GM10248 (cell line): ENCODE results near the gene MAMDC2.

Source experiments
- CTCF ChIA-PET: fragments of 300-600 bp; sonication (Branson Sonifier 250); formaldehyde crosslinking; extraction: SDS; loops from one replicate; lab custom pipeline; 2021; ENCODE audit warnings: antibody characterized with exemption; lab: Yijun Ruan, JAX
- POLR2A ChIA-PET: fragments of 350-650 bp; sonication (Branson Sonifier 250); formaldehyde crosslinking; extraction: SDS; loops from one replicate; lab custom pipeline; 2020; ENCODE audit warnings: antibody characterized with exemption; lab: Yijun Ruan, JAX
- DNase-seq: peaks from one replicate; pipeline ENCODE4 v3.0.0; 2012; ENCODE audit errors: extremely low spot score
- TF ChIP-seq, protein P1 (sequence below): IDR thresholded peaks from 2 replicates; pipeline ENCODE4 v1.5.1; 2012; ENCODE audit warnings: mild to moderate bottlenecking, low read depth; ENCODE audit errors: extremely low read depth, missing control alignments, control extremely low read depth

Gene MAMDC2

GRCh38 chr9:70220216-70220615, 176.6 kb downstream of the MAMDC2 start:
- DNase-seq: no peak
- TF ChIP-seq, protein P1, sequence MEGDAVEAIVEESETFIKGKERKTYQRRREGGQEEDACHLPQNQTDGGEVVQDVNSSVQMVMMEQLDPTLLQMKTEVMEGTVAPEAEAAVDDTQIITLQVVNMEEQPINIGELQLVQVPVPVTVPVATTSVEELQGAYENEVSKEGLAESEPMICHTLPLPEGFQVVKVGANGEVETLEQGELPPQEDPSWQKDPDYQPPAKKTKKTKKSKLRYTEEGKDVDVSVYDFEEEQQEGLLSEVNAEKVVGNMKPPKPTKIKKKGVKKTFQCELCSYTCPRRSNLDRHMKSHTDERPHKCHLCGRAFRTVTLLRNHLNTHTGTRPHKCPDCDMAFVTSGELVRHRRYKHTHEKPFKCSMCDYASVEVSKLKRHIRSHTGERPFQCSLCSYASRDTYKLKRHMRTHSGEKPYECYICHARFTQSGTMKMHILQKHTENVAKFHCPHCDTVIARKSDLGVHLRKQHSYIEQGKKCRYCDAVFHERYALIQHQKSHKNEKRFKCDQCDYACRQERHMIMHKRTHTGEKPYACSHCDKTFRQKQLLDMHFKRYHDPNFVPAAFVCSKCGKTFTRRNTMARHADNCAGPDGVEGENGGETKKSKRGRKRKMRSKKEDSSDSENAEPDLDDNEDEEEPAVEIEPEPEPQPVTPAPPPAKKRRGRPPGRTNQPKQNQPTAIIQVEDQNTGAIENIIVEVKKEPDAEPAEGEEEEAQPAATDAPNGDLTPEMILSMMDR: no peak
- ChIA-PET POLR2A (no interaction called here), CTCF (interaction anchor here (1.0 kb wide), 1 partner anchor 21 kb away, joined by 3 read pairs; no protein-coding TSS in a partner anchor)

DNA sequence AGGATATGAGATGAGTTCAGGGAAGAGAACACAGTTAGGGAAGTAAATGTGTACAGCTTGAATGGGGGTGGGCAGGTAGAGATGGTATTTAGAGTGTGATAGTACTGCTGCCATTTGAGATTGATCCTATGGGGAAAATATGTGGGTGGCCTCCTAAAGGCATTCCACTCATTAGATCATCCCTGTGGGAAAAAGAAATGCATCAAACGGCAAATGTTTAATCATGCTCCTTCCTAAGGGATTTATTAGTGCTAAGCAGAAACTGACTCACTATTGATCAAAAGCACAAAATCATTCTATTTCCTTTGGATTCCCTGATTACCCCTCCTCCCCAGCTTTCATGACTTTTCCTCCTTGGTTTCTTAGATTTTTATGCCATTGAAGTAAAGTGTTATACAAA, 178.7 kb downstream of the MAMDC2 start:
- TF ChIP-seq, protein P1: no peak
- POLR2A ChIA-PET: no interaction called here
- DNase-seq: no peak
- CTCF ChIA-PET: no interaction called here

DNA sequence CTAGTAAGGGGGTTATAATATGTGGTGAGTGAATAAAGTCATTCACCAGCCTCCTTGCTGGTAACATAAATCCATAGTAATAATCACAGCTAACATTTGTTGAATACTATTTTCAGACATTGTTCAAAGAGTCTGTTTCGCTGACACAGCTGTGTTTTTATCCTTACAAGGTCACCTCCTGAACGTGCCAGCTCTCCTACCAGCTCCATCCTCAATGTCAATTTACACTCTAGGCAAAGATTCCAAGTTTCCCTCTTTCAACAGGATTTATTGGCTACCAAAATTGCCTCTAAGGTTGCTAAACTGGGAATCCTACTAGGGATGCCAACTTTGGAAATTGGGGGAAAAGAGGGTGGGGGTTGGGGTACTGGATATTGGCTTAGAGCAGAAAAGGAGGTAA, 184.5 kb downstream of the MAMDC2 start:
- CTCF ChIA-PET: interaction anchor here (1.0 to 1.3 kb wide), 2 partner anchors 9 to 115 kb away, joined by 3 to 5 read pairs; no protein-coding TSS in a partner anchor
- DNase-seq: no peak
- POLR2A ChIA-PET: no interaction called here
- TF ChIP-seq, protein P1: no peak

DNA sequence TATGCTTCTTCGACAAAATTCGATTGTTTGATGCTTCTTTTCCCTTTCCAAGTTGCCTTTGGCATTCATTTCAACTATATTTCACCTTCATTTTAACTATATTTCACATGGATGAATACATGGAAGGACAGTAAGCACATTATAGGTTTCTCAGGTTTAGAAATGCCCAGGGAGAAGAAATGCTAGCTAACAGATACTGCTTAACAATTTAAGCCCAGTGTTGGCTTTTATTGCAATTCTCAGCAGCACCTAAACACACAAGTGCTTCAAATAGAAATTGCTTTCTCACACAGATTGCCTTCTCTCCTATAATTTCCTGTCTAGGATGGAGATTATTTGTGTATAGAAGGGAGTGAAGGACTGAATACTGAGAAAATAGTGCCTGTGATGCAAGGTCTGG, 185.0 kb downstream of the MAMDC2 start:
- ChIA-PET CTCF (interaction anchor here (1.3 kb wide), 1 partner anchor 10 kb away, joined by 5 read pairs; no protein-coding TSS in a partner anchor), POLR2A (no interaction called here)
- TF ChIP-seq, protein P1: no peak
- DNase-seq: no peak

GRCh38 chr9:70229026-70229425, 185.4 kb downstream of the MAMDC2 start:
- ChIA-PET CTCF (no interaction called here), POLR2A (no interaction called here)
- TF ChIP-seq, protein P1: no peak
- no peak for DNase-seq

DNA sequence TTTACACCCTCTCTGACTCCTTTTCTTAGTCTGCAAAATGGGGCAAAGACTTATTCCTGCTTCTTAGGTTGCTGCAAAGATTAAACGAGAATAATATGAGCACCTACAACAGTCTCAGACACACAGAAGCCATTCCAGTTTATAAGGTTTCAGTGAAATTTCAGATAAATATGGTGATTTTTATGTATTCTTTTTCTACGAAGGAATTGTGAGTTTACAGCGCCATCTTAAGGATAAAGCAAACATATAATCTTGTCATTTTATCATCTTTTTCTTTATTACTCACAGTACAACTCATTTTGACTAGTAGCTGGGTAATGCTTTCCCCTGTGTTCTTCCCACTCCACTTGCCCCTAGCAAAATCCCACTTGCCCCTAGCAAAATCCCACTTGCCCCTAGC, 185.9 kb downstream of the MAMDC2 start:
- ChIA-PET POLR2A (no interaction called here), CTCF (no interaction called here)
- no peak for DNase-seq
- TF ChIP-seq, protein P1: no peak
